Tibial nerve (tissue), 4 donors: Measurements from ENCODE around the gene TMEFF1. TPM values are rescaled to one million over a fixed set of nuclear protein-coding genes. Genes with fewer than 3 reads are reported as not detected.

ENCODE experiments used
- DNase-seq, 2 donors: peaks; one replicate each; pipeline ENCODE4 v3.0.0-alpha.2; 2019; ENCODE audit warnings: low spot score in 2 of 2
- H3K27ac ChIP-seq, 4 donors: fragments of 200-600 bp; sonication (generic) in 3 of 4; one replicate each; pipeline ENCODE4 v1.5.1; 2017 to 2019; ENCODE audit warnings: mild to moderate bottlenecking in 1 of 4
- H3K27me3 ChIP-seq, 2 donors: fragments of 200-600 bp; sonication (generic) in 1 of 2; one replicate each; pipeline versions ENCODE4 v1.5.1 to v1.6.0; 2017 to 2019
- H3K36me3 ChIP-seq, 3 donors: fragments of 200-600 bp; sonication (generic); one replicate each; pipeline ENCODE4 v1.5.1; 2018 to 2019
- H3K4me1 ChIP-seq, 4 donors: fragments of 200-600 bp; sonication (generic) in 3 of 4; one replicate each; pipeline ENCODE4 v1.5.1; 2017 to 2019
- H3K4me3 ChIP-seq, 4 donors: fragments of 200-600 bp; sonication (generic) in 3 of 4; one replicate each; pipeline ENCODE4 v1.5.1; 2017 to 2019; ENCODE audit warnings: mild to moderate bottlenecking in 1 of 4, moderate library complexity in 1 of 4
- H3K9me3 ChIP-seq, 4 donors: fragments of 200-600 bp; sonication (generic) in 3 of 4; one replicate each; pipeline ENCODE4 v1.5.1; 2017 to 2019
- EP300 ChIP-seq, 2 donors: sonication (generic); formaldehyde crosslinking; IDR thresholded peaks; one replicate each; pipeline ENCODE4 v1.6.1; 2017; ENCODE audit warnings: antibody characterized with exemption in 2 of 2, mild to moderate bottlenecking in 1 of 2
- POLR2A ChIP-seq, 2 donors: fragments of 450-650 bp; IDR thresholded peaks; one replicate each; pipeline ENCODE4 v1.6.1; 2017; ENCODE audit warnings: antibody characterized with exemption in 2 of 2, mild to moderate bottlenecking in 2 of 2, moderate library complexity in 2 of 2
- WGBS, 2 donors: methylation state at CpG; one replicate each; pipeline ENCODE4 v1.1.5; 2018; 5-methylcytosine and 5-hydroxymethylcytosine counted together
- total RNA-seq, 4 donors: library from RNA; depleted of rRNA; stranded (reverse); fragments of >200 nt; gene quantifications; one replicate each; pipeline ENCODE4 v1.1.0, GENCODE V29; 2016
- TF ChIP-seq, protein P1 (sequence below), 5 experiments: fragments of 200-600 bp in 3 of 5; fragments of 450-650 bp in 2 of 5; sonication (generic) in 3 of 5; IDR thresholded peaks; one replicate each; pipeline ENCODE4 v1.5.1; 2016 to 2019; ENCODE audit warnings: antibody characterized with exemption in 5 of 5, mild to moderate bottlenecking in 3 of 5, moderate library complexity in 2 of 5

Gene TMEFF1
- total RNA-seq, 4 donors from 2014 or later, result 0.42 to 1.6 TPM; not detected in 2

DNA sequence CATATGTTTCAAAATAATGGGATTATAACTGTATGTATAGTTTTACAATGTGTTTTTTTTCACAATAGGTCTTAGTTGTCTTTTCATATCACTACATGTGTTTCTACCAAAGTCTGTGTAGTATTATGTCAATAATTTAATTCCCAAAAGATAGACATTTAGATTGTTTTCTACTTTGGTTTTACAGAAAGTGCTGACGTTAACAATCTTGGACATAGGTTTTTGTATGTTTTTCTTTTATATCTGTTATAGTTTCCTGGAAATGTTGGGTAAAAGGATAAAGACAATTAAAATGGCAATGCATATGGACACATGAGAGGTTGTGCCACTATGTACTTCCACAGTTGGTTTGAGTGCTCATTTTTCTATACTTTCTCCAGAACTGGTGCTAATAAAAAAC, 15.2 kb downstream of the TMEFF1 start:
- H3K27me3 ChIP-seq, result no peaks in the 10 kb centered on the region
- no peaks in the 10 kb centered on the region for H3K4me1 ChIP-seq
- H3K4me3 ChIP-seq, result no peak overlapping the region
- no peaks in the 10 kb centered on the region for H3K36me3 ChIP-seq
- TF ChIP-seq EP300 (IDR thresholded peaks at IDR 0.05) (no peak), POLR2A (IDR thresholded peaks at IDR 0.05) (no peak)
- TF ChIP-seq, protein P1, sequence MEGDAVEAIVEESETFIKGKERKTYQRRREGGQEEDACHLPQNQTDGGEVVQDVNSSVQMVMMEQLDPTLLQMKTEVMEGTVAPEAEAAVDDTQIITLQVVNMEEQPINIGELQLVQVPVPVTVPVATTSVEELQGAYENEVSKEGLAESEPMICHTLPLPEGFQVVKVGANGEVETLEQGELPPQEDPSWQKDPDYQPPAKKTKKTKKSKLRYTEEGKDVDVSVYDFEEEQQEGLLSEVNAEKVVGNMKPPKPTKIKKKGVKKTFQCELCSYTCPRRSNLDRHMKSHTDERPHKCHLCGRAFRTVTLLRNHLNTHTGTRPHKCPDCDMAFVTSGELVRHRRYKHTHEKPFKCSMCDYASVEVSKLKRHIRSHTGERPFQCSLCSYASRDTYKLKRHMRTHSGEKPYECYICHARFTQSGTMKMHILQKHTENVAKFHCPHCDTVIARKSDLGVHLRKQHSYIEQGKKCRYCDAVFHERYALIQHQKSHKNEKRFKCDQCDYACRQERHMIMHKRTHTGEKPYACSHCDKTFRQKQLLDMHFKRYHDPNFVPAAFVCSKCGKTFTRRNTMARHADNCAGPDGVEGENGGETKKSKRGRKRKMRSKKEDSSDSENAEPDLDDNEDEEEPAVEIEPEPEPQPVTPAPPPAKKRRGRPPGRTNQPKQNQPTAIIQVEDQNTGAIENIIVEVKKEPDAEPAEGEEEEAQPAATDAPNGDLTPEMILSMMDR (IDR thresholded peaks at IDR 0.05), result no peak
- H3K27ac ChIP-seq, result no peak overlapping the region
- H3K9me3 ChIP-seq, result no peaks in the 10 kb centered on the region
- DNase-seq, result no peak
- 85 to 92% methylated on average over 1 of the region's 1 CpG for WGBS, 2 donors

- Histone ChIP-seq H3K27me3 (no peaks in the 10 kb centered on the region), H3K4me1 (no peaks in the 10 kb centered on the region), H3K27ac (no peak overlapping the region), H3K9me3 (no peaks in the 10 kb centered on the region), H3K4me3 (no peak overlapping the region), H3K36me3 (no peaks in the 10 kb centered on the region)
- DNase-seq, result no peak
- TF ChIP-seq POLR2A (IDR thresholded peaks at IDR 0.05) (no peak), EP300 (IDR thresholded peaks at IDR 0.05) (no peak)
- TF ChIP-seq, protein P1 (IDR thresholded peaks at IDR 0.05), result no peak
- 64 to 65% methylated on average over 4 of the region's 4 CpGs for WGBS, 2 donors
These were observed 16.9 kb downstream of the TMEFF1 start for GRCh38 chr9:100489836-100490235.

GRCh38 chr9:100492952-100493351, 20.0 kb downstream of the TMEFF1 start:
- Histone ChIP-seq H3K27ac (no peak overlapping the region), H3K4me1 (no peaks in the 10 kb centered on the region), H3K4me3 (no peak overlapping the region), H3K27me3 (no peaks in the 10 kb centered on the region), H3K9me3 (no peaks in the 10 kb centered on the region), H3K36me3 (no peaks in the 10 kb centered on the region)
- no peak for DNase-seq
- TF ChIP-seq, protein P1 (IDR thresholded peaks at IDR 0.05), result no peak
- no peak for TF ChIP-seq POLR2A (IDR thresholded peaks at IDR 0.05)
- no peak for TF ChIP-seq EP300 (IDR thresholded peaks at IDR 0.05)
- WGBS, 2 donors, result 86 to 88% methylated on average over 2 of the region's 2 CpGs

GRCh38 chr9:100498592-100498991, 25.6 kb downstream of the TMEFF1 start:
- H3K9me3 ChIP-seq, result no peaks in the 10 kb centered on the region
- TF ChIP-seq POLR2A (IDR thresholded peaks at IDR 0.05) (no peak), EP300 (IDR thresholded peaks at IDR 0.05) (no peak)
- TF ChIP-seq, protein P1 (IDR thresholded peaks at IDR 0.05), result no peak
- no peaks in the 10 kb centered on the region for H3K27me3 ChIP-seq
- H3K4me1 ChIP-seq, result no peaks in the 10 kb centered on the region
- no peak for DNase-seq
- no peak overlapping the region for H3K4me3 ChIP-seq
- no peak overlapping the region for H3K27ac ChIP-seq
- WGBS, 2 donors, result 84 to 85% methylated on average over 5 of the region's 5 CpGs
- no peaks in the 10 kb centered on the region for H3K36me3 ChIP-seq

- H3K4me1 ChIP-seq, result no peaks in the 10 kb centered on the region
- no peak for DNase-seq
- H3K4me3 ChIP-seq, result no peak overlapping the region
- TF ChIP-seq POLR2A (IDR thresholded peaks at IDR 0.05) (no peak), EP300 (IDR thresholded peaks at IDR 0.05) (no peak)
- TF ChIP-seq, protein P1 (IDR thresholded peaks at IDR 0.05), result no peak
- no peaks in the 10 kb centered on the region for H3K9me3 ChIP-seq
- no peaks in the 10 kb centered on the region for H3K27me3 ChIP-seq
- no peaks in the 10 kb centered on the region for H3K36me3 ChIP-seq
- H3K27ac ChIP-seq, result no peak overlapping the region
- WGBS, 2 donors, result 86 to 93% methylated on average over 4 of the region's 4 CpGs
These were observed 26.5 kb downstream of the TMEFF1 start for GRCh38 chr9:100499460-100499859.
